IPS DF 6.9 (cell line): ENCODE results near the gene CSHL1.
"Not testable (repeated sequence)": the region's sequence is repeated elsewhere in the genome, so short reads cannot be mapped to it uniquely, and the experiment has no call there.

ENCODE experiments used
- DNase-seq: peaks from one replicate; pipeline ENCODE4 v3.0.0-alpha.2; 2013; ENCODE audit warnings: low read depth, low spot score
- H3K27ac ChIP-seq: one replicate; pipeline ENCODE4 v1.5.1; 2013; ENCODE audit warnings: low read length, control low read depth
- H3K27me3 ChIP-seq: 2 replicates; pipeline ENCODE4 v1.6.1; 2013; ENCODE audit warnings: mild to moderate bottlenecking, low read length; ENCODE audit not compliant: control insufficient read depth, insufficient read depth
- H3K36me3 ChIP-seq: 2 replicates; pipeline ENCODE4 v1.6.1; 2013; ENCODE audit warnings: low read length; ENCODE audit not compliant: control insufficient read depth, insufficient read depth
- H3K4me1 ChIP-seq: 2 replicates; pipeline ENCODE4 v1.6.1; 2013; ENCODE audit warnings: low read length; ENCODE audit not compliant: control insufficient read depth, insufficient read depth
- H3K4me3 ChIP-seq: 2 replicates; pipeline ENCODE4 v1.5.1; 2013; ENCODE audit warnings: mild to moderate bottlenecking, low read length
- H3K9me3 ChIP-seq: 2 replicates; pipeline ENCODE4 v1.6.1; 2013; ENCODE audit warnings: low read length, inconsistent platforms; ENCODE audit not compliant: control insufficient read depth, insufficient read depth
- WGBS: extraction: QIAGEN DNeasy Blood & Tissue Kit; methylation state at CpG from one replicate; pipeline ENCODE4 v1.1.7; 2013; ENCODE audit warnings: mixed read lengths, missing lambda C conversion rate; ENCODE audit not compliant: insufficient read length, insufficient coverage; 5-methylcytosine and 5-hydroxymethylcytosine counted together

CSHL1 gene

DNA sequence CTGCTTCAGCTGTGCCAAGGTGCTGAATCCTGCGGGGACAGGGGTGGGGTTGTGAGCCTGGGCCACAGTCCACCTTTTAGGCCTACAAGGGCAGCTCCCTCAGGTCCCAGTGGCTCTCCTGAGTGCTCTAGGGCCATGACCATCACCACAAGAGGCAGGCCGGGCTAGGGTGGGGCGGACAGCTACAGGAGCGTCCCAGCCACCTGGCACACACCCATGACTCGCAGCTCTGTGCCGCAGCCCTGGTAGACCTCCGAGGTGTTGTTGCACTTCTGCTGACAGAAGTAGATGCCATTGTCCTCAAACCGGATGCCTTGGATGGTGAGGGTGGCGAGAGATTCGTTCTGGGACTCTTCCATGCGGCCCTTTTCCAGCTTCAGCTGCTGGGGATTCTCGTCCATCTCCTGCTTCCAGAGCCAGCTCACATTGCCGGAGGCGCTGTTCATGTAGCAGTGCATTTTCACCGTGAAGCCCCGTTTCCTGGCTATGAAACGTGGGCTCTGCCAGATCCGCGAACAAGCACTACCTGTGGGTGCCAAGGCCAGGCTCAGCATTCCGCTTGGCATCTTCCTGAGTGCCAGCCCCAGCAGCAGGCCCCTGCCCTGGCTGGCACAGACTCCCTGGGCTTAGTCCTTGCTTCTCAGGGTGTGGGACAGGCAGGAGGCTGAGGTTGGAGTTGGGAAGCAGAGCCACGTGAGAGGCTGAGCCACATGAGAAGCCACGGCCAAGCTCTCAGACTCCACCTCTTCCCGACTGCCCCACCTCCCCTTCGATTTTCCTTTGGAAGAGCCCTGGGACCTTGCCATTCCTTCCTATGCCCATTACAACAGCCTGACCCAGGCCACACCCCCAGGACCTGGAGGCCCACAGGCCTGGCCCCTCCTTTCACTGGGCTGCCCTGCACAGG lies 19.1 kb upstream of the CSHL1 start:
- no peak overlapping the region for H3K4me3 ChIP-seq
- no peaks in the 10 kb centered on the region for H3K36me3 ChIP-seq

DNA sequence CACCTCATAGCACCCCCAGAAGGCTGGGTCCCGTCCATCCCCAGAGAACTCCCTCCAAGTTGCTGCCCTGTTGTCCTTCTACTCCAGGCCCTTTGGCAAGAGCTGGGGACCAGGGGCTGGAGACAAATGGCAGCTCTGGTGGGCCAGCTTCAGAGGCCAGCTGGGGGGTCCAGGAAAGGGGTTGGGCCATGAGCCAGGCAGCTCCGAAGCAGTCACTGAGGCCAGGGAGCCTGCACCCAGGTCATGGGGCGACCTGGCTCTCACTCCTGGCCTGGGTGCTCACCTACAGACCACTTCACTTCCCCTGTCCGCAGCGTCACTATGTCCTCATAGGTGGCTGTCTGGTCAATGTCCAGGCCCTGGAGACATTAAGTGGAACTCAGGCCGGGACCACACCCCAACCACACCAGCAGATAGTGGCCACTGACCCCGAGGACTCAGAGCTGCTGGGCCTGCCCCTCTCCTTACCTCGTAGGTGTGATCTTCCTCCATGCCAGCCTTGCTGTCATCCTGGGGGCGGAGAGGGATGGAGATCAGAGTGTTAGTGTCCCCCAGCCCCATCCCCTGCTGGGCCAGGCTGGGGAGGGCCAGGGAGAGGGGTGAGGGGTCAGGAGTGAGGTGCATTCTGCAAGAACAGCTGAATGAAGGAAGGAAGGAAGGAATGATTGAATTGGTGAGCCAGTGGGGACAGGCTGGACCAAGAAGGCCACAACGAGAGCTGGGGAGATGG lies 18.1 kb upstream of the CSHL1 start:
- Histone ChIP-seq H3K36me3 (no peaks in the 10 kb centered on the region), H3K4me3 (no peak overlapping the region), H3K9me3 (no peaks in the 10 kb centered on the region), H3K27ac (no peak overlapping the region), H3K4me1 (peaks cover 8% of the 10 kb centered on the region; the same call in 1 of the 2 replicates), H3K27me3 (no peaks in the 10 kb centered on the region)
- no CpG with 5 or more reads among the region's 10 CpGs for WGBS
- DNase-seq, result no peak

More for the DNA sequence above, 19.1 kb upstream of the CSHL1 start:
- H3K9me3 ChIP-seq, result no peaks in the 10 kb centered on the region
- no peak overlapping the region for H3K27ac ChIP-seq
- WGBS, result no CpG with 5 or more reads among the region's 24 CpGs
- DNase-seq, result no peak
- no peaks in the 10 kb centered on the region for H3K27me3 ChIP-seq
- H3K4me1 ChIP-seq, result peaks cover 8% of the 10 kb centered on the region; the same call in 1 of the 2 replicates

DNA sequence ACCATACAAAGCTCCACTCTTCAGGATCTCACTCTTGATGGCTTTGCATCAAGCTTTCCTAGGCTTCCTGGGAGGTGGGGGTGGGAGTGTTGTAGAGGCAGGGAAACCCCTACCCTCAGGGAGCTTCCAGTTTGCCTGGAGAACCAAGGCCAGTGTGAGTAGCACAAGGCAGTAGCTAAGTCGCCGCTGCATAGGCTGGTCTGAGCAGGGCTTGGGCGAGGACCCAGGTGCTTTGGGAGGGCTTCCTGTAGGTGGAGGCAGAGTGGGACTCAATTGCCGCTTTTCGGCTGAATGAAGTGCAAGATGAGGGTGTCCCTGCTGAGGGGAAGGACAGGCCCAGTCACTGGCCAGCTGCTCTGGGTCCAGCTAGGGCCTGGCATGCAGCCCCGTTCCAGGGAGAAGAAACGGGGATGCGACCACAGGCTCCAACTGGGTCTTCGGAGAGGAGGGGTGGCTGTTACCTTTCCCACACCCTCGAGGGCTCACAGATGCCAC lies 17.2 kb upstream of the CSHL1 start:
- no peak overlapping the region for H3K27ac ChIP-seq

DNA sequence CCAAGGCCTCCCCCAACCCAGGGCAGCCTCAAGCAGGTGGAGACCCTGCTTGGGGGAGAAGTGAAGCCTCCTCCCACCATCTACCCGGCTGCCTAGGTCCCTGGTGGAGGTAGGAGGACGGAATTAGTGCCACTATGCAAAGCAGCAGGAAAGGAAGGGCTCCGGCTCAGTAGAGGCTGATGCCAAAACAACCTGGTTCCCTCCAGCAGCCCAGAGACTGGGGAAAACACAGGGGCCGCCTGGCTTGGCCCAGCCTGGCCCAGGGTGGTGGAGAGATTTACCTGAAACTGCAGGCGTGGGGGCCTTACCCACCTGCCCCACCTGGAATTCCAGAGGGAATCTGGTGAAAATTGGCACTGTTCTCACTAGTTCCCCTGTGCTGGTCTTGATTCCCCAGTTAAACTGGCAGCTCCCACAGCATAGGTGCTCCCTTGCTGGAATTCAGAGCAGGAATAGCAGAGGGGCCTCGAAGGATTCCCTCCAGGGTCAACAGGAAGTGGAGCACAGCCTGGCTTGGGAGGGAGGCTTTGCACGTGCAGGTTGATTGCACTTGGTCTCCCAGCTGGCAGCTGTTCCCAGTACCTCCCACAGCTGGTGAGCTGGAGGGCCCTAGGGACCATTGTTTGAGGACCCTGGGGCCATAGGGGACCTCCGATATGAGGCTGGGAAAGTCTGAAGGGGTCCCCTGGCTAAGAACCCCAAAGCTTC lies 16.6 kb upstream of the CSHL1 start:
- Histone ChIP-seq H3K4me1 (peaks cover 8% of the 10 kb centered on the region; the same call in 1 of the 2 replicates), H3K9me3 (no peaks in the 10 kb centered on the region), H3K27ac (no peak overlapping the region), H3K27me3 (no peaks in the 10 kb centered on the region), H3K4me3 (no peak overlapping the region), H3K36me3 (no peaks in the 10 kb centered on the region)
- DNase-seq, result no peak
- no CpG with 5 or more reads among the region's 8 CpGs for WGBS

More for the DNA sequence above, 17.2 kb upstream of the CSHL1 start:
- no peak for DNase-seq
- Histone ChIP-seq H3K4me1 (peaks cover 8% of the 10 kb centered on the region; the same call in 1 of the 2 replicates), H3K4me3 (no peak overlapping the region), H3K9me3 (no peaks in the 10 kb centered on the region), H3K27me3 (no peaks in the 10 kb centered on the region), H3K36me3 (no peaks in the 10 kb centered on the region)
- no CpG with 5 or more reads among the region's 10 CpGs for WGBS

DNA sequence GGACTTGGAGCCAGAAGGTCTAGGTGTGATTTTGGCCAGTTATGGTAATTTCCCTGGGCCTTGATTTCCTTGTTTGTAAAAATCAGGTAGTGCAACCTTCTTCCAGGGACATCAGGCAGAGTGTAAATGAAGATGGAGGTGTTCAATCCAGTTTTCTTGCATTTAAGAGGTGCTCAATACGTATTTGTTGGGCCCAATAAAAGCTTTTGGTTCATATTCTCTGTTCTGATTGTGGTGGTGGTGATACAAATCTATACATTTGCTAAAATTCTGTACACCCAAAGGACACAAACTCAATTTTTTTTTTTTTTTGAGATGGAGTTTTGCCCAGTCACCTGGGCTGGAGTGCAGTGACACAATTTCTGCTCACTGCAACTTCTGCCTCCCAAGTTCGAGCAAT lies 15.1 kb upstream of the CSHL1 start:
- DNase-seq, result no peak
- Histone ChIP-seq H3K9me3 (no peaks in the 10 kb centered on the region), H3K4me1 (peaks cover 3% of the 10 kb centered on the region; the same call in 1 of the 2 replicates), H3K36me3 (no peaks in the 10 kb centered on the region), H3K27ac (no peak overlapping the region), H3K4me3 (no peak overlapping the region), H3K27me3 (no peaks in the 10 kb centered on the region)
- WGBS, result no CpG with 5 or more reads among the region's 2 CpGs

DNA sequence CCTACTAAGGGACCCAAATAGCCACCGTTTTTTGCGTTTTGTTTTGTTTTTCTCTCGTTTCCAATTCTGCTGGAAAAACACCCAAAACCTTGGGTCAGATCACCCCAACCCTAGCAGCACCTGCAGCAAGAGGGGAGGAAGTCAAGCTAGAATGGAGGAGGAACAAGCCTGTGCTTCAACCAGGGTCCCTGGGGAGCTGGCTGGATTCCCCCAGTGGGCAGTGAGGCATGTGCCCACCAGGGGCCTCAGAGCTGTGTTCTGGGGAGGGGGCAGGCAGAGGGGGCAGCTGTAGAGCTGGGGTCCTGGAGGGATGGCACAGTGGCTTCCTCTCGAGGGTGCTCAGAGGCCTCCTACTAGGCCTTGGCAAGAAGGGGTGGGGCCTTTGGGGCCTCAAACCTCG lies 14.6 kb upstream of the CSHL1 start:
- Histone ChIP-seq H3K36me3 (no peaks in the 10 kb centered on the region), H3K4me3 (no peak overlapping the region), H3K9me3 (no peaks in the 10 kb centered on the region), H3K4me1 (0 out of 2 replicates have a peak, but pooled peaks cover 2% of the 10 kb centered on the region), H3K27ac (no peak overlapping the region), H3K27me3 (no peaks in the 10 kb centered on the region)
- DNase-seq, result no peak
- WGBS, result no CpG with 5 or more reads among the region's 5 CpGs

DNA sequence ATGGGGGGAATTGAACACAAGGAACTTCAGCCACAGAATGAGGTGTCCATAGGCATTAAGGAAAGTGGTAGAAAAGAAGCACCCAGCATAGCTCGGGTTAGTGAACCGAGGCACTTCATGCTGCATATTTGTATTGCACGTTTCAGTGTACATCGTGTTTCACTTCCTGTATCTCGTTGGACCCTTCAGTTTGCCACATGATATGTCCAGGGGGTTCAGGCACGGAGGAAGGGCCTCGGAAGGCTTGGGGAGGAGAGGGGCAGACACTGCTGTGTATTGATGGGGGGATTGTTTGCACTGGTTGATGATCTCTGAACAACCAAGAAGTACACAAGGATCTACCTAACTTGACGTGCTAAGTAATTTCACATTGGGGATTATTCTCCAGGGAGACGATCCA lies 11.3 kb upstream of the CSHL1 start:
- not testable (repeated sequence) for H3K4me1 ChIP-seq, DNase-seq, H3K27me3 ChIP-seq, H3K9me3 ChIP-seq, H3K36me3 ChIP-seq, H3K4me3 ChIP-seq, H3K27ac ChIP-seq
- WGBS, result no CpG with 5 or more reads among the region's 9 CpGs

DNA sequence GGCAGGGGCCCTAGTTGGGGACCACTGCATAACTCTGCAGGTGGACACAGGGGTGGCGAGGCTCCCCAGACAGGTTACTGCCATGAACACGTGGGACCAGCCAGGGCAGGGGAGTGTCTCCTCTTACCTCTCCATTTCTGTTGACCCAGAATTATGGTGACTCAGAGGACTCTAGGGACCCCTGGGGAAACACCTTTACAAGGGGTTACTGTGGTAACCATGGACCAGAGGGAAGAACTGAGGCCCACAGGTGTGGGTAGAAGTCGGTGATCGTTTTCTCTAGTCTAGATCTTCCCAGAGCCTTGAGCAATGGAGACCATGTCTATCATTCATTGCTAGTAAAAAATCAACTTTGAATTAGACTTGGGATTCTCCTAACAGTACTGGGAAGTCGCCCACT lies 9.7 kb upstream of the CSHL1 start:
- H3K36me3 ChIP-seq, H3K27ac ChIP-seq, DNase-seq, H3K9me3 ChIP-seq, H3K4me3 ChIP-seq, H3K27me3 ChIP-seq, H3K4me1 ChIP-seq: not testable (repeated sequence)
- WGBS, result no CpG with 5 or more reads among the region's 5 CpGs

DNA sequence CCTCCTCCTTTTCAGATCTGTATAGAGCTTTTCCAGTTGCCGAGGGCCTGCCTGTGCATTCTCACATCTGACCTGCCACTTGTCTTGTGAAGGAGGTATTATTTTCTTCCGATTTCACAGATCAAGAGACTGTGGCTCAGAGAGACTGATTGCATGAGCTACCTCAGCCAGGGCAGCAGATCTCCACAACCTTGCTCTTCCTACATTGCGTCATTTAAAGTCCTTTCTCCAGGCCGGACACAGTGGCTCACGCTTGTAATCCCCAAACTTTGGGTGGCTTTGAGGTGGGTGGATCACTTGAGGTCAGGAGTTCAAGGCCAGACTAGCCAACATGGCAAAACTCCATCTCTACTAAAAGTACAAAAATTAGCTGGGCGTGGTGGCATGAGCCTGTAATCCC lies 9.0 kb upstream of the CSHL1 start:
- H3K9me3 ChIP-seq, H3K4me3 ChIP-seq, H3K27me3 ChIP-seq, DNase-seq, H3K4me1 ChIP-seq, H3K36me3 ChIP-seq, H3K27ac ChIP-seq: not testable (repeated sequence)
- WGBS, result no CpG with 5 or more reads among the region's 6 CpGs

DNA sequence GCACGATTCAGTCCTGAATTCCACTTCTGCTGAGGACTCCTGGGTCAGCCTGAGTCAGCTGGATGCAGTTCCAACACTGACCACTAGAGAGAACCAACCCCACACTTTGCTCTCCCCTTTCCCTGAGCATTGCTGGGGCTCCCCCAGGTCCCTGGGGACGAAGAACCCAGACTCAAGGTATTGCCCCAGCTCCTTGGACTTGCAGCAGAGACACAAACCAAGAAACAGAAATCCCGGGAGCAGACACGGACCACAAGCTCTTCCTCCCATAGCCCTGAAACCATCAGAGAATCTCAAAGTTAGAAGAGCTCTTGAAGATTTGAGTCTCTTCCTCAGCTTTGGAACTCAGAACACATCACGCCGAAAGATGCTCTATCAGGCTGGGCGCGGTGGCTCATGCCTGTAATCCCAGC lies 8.3 kb upstream of the CSHL1 start:
- no peak for DNase-seq
- no peaks in the 10 kb centered on the region for H3K36me3 ChIP-seq
- H3K27me3 ChIP-seq, result no peaks in the 10 kb centered on the region
- no CpG with 5 or more reads among the region's 8 CpGs for WGBS
- no peak overlapping the region for H3K4me3 ChIP-seq
- H3K27ac ChIP-seq, result no peak overlapping the region
- H3K4me1 ChIP-seq, result no peaks in the 10 kb centered on the region
- no peaks in the 10 kb centered on the region for H3K9me3 ChIP-seq
